ENCODE results near the gene ETNK1.
"Not testable (repeated sequence)": the region's sequence is repeated elsewhere in the genome, so short reads cannot be mapped to it uniquely, and the experiment has no call there.

The ETNK1 gene

DNA sequence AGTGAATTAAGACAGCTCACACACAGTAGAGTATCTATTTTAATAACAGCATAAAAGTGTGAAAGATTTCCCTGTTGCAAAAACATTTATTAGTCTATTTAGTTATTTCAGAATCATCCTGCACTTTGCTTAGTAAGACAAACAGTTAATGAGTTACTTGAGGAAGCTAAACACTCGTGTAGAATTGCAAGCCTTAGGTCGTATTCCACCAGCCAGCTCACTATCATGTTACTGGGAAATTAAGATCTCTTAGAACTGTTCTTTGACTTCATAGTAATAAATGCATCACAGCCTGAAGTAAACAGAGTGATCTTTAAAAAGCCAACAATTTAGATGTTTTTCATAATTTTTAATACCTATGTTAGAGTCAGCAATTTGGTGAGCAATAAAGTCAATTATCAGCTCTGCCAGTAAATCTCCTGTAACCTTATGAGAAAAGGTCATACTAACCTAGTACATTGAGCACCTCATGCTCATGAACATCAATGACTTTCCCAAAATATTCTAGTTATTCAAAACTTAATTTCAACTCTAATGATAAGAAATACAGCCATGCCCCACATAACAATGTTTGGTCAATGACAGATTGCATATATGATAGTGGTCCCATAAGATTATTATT is 26.7 kb upstream of the ETNK1 start:
- no peak overlapping the region for H3K4me3 ChIP-seq (ENCODE audit: low read depth, low read length)
- TF ChIP-seq CTCF (IDR thresholded peaks at IDR 0.05; ENCODE audit: low read depth, low read length, missing control alignments) = no peak
- no peak for DNase-seq (ENCODE audit: low read depth)

GRCh38 chr12:22598763-22599161 is 26.2 kb upstream of the ETNK1 start:
- TF ChIP-seq CTCF (IDR thresholded peaks at IDR 0.05; ENCODE audit: low read depth, low read length, missing control alignments) = no peak
- no peak for DNase-seq (ENCODE audit: low read depth)
- no peak overlapping the region for H3K4me3 ChIP-seq (ENCODE audit: low read depth, low read length)

- TF ChIP-seq CTCF (IDR thresholded peaks at IDR 0.05; ENCODE audit: low read depth, low read length, missing control alignments) = no peak
- DNase-seq (ENCODE audit: low read depth) = no peak
- no peak overlapping the region for H3K4me3 ChIP-seq (ENCODE audit: low read depth, low read length)
Observed at GRCh38 chr12:22600181-22600580, 24.8 kb upstream of the ETNK1 start.

GRCh38 chr12:22609501-22609900 is 15.5 kb upstream of the ETNK1 start:
- no peak for DNase-seq (ENCODE audit: low read depth)
- no peak overlapping the region for H3K4me3 ChIP-seq (ENCODE audit: low read depth, low read length)
- no peak for TF ChIP-seq CTCF (IDR thresholded peaks at IDR 0.05; ENCODE audit: low read depth, low read length, missing control alignments)

DNA sequence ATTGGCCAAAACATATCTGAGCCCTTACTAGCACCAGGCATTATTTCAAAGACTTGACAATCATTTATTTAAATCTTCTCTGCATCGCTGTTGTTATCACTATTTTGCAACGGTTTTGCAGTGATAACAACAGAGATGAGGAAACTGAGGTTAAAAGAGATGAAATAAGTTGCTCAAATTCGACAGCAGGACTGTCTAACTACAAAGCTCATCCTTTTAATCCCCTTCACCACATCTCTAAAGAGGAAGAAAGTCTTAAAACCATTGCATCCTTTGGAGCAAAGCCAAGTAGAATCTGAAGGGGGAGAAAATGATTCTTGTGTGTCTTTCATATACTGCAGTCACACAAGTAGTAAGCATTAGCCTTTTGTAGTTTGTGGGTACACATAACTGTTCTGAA is 14.8 kb upstream of the ETNK1 start:
- no peak for DNase-seq (ENCODE audit: low read depth)
- no peak for TF ChIP-seq CTCF (IDR thresholded peaks at IDR 0.05; ENCODE audit: low read depth, low read length, missing control alignments)
- no peak overlapping the region for H3K4me3 ChIP-seq (ENCODE audit: low read depth, low read length)

GRCh38 chr12:22612822-22613221 is 12.1 kb upstream of the ETNK1 start:
- not testable (repeated sequence) for H3K4me3 ChIP-seq (ENCODE audit: low read depth, low read length); DNase-seq (ENCODE audit: low read depth)

DNA sequence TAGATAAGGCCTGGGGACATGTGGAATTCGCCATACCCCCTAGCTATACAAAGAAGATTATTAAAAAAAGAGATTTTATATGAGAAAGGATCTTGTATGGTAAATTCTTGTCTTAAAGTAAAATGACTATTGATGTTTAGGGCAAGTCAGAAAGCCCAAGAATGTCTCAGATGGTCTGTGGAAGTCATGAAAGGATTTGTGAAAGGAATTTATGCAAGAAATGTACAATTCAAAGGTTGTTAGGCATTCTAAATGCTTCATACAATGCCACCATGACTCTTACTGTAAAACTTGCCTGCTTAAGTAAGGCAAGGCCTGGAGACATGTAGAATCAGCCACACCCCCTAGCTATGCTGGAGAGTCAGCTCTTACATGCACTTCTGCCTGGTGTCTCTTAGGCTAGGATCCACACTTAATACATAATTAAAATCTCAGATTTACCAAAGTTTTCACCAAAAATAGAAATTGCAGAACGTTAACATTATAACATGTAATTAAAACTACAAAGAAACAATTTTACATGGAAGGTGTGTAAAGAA is 8.9 kb upstream of the ETNK1 start:
- no peak for TF ChIP-seq CTCF (IDR thresholded peaks at IDR 0.05; ENCODE audit: low read depth, low read length, missing control alignments)
- H3K4me3 ChIP-seq (ENCODE audit: low read depth, low read length) = no peak overlapping the region
- no peak for DNase-seq (ENCODE audit: low read depth)

Data from GM12864 (cell line).